OCI-LY3 (cell line): ENCODE measurements around the gene NME3.

Experiments
- CTCF ChIP-seq: fragments of 200-600, 300-600 bp; sonication (generic); IDR thresholded peaks from 2 replicates; pipeline ENCODE4 v1.5.1; 2014; ENCODE audit warnings: antibody characterized with exemption, low read length, low read depth
- EZH2phosphoT487 ChIP-seq: fragments of 200-600 bp; shearing (Covaris generic); IDR thresholded peaks from 2 replicates; pipeline ENCODE4 v1.6.1; 2018; ENCODE audit warnings: antibody characterized with exemption, mixed run types, low read depth

- peak; percentile 68 for TF ChIP-seq CTCF
- no peak for TF ChIP-seq EZH2phosphoT487
These were observed 47.7 kb downstream of the NME3 start for GRCh38 chr16:1723450-1724147.
